Measurements from ENCODE around the gene DARS1. TPM values are rescaled to one million over a fixed set of nuclear protein-coding genes. Genes with fewer than 3 reads are reported as not detected.

The DARS1 gene
- total and polyA plus RNA-seq, 2 experiments from 2014 or later = 115 to 148 TPM

DNA sequence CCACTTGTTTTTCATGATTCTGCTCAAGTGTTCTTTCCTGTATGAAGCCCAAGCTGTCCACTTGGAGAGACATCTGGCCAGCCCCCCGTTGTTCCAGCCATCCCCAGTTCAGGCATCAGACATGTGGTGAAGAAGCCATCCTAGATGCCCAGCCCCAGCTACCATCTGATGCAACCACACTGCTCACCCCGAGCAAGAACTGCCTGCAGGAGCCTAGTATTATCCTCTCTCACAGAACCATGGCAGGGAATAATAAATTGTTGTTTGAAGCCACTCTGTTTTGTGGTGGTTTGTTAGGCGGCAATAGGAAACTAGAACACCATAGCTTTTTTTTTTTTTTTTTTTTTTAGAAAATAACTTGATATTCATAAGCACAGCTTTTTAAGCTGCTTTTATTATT lies 19.5 kb upstream of the DARS1 start:
- no peak overlapping the region for H3K27ac Mint-ChIP-seq
- H2AFZ ChIP-seq = no peak overlapping the region

DNA sequence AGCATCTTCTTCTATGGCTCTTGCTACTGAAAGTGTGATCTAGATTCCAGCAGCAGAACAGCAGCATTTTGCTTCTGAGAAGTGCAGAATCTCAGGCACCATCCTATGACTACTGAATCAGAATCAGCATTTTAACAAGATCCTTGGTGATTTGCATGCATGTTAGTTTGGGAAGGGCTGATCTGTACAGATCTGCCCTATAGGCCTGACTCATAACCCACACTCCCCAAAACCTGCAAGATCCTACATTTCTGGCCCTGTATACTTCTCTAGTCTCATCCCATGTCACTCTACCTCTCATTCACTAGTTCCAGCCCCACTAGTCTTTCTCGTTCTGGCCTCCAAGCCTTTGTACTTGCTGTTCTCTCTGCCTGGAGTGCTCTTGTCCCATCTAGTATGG lies 15.7 kb upstream of the DARS1 start:
- DNase-seq (ENCODE audit: low spot score) (no peak), ATAC-seq (no peak)
- H3K4me3 ChIP-seq = no peak overlapping the region
- no peak overlapping the region for H3K27ac Mint-ChIP-seq
- H3K27me3 Mint-ChIP-seq (ENCODE audit: insufficient read depth, low read depth, poor library complexity) = peaks cover 5% of the 10 kb centered on the region
- H3K4me1 Mint-ChIP-seq = peaks cover 14% of the 10 kb centered on the region
- H3K36me3 Mint-ChIP-seq (ENCODE audit: low read depth) = peaks cover 9% of the 10 kb centered on the region; the same call in 2 of the 3 replicates
- no peak overlapping the region for H2AFZ ChIP-seq
- no peak overlapping the region for H3K4me2 ChIP-seq
- H3K9me2 ChIP-seq (ENCODE audit: insufficient read depth) = no peaks in the 10 kb centered on the region; the same call in 1 of the 2 replicates
- no peaks in the 10 kb centered on the region for H3F3A ChIP-seq (replicated peaks; ENCODE audit: low read depth)
- TF ChIP-seq JUNB (IDR thresholded peaks at IDR 0.05; ENCODE audit: unreplicated experiment) = no peak
- TF ChIP-seq, protein P1, sequence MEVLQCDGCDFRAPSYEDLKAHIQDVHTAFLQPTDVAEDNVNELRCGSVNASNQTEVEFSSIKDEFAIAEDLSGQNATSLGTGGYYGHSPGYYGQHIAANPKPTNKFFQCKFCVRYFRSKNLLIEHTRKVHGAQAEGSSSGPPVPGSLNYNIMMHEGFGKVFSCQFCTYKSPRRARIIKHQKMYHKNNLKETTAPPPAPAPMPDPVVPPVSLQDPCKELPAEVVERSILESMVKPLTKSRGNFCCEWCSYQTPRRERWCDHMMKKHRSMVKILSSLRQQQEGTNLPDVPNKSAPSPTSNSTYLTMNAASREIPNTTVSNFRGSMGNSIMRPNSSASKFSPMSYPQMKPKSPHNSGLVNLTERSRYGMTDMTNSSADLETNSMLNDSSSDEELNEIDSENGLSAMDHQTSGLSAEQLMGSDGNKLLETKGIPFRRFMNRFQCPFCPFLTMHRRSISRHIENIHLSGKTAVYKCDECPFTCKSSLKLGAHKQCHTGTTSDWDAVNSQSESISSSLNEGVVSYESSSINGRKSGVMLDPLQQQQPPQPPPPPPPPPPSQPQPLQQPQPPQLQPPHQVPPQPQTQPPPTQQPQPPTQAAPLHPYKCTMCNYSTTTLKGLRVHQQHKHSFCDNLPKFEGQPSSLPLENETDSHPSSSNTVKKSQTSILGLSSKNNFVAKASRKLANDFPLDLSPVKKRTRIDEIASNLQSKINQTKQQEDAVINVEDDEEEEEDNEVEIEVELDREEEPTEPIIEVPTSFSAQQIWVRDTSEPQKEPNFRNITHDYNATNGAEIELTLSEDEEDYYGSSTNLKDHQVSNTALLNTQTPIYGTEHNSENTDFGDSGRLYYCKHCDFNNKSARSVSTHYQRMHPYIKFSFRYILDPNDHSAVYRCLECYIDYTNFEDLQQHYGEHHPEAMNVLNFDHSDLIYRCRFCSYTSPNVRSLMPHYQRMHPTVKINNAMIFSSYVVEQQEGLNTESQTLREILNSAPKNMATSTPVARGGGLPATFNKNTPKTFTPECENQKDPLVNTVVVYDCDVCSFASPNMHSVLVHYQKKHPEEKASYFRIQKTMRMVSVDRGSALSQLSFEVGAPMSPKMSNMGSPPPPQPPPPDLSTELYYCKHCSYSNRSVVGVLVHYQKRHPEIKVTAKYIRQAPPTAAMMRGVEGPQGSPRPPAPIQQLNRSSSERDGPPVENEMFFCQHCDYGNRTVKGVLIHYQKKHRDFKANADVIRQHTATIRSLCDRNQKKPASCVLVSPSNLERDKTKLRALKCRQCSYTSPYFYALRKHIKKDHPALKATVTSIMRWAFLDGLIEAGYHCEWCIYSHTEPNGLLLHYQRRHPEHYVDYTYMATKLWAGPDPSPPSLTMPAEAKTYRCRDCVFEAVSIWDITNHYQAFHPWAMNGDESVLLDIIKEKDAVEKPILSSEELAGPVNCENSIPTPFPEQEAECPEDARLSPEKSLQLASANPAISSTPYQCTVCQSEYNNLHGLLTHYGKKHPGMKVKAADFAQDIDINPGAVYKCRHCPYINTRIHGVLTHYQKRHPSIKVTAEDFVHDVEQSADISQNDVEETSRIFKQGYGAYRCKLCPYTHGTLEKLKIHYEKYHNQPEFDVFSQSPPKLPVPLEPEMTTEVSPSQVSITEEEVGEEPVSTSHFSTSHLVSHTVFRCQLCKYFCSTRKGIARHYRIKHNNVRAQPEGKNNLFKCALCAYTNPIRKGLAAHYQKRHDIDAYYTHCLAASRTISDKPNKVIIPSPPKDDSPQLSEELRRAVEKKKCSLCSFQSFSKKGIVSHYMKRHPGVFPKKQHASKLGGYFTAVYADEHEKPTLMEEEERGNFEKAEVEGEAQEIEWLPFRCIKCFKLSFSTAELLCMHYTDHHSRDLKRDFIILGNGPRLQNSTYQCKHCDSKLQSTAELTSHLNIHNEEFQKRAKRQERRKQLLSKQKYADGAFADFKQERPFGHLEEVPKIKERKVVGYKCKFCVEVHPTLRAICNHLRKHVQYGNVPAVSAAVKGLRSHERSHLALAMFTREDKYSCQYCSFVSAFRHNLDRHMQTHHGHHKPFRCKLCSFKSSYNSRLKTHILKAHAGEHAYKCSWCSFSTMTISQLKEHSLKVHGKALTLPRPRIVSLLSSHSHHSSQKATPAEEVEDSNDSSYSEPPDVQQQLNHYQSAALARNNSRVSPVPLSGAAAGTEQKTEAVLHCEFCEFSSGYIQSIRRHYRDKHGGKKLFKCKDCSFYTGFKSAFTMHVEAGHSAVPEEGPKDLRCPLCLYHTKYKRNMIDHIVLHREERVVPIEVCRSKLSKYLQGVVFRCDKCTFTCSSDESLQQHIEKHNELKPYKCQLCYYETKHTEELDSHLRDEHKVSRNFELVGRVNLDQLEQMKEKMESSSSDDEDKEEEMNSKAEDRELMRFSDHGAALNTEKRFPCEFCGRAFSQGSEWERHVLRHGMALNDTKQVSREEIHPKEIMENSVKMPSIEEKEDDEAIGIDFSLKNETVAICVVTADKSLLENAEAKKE (CRISPR knock-in tag; IDR thresholded peaks at IDR 0.05) = no peak
- TF ChIP-seq ZNF331 (CRISPR knock-in tag; IDR thresholded peaks at IDR 0.05; ENCODE audit: low read depth) = no peak
- no peak for TF ChIP-seq EZH2 (IDR thresholded peaks at IDR 0.05; ENCODE audit: low read depth, unreplicated experiment)
- no peak for TF ChIP-seq ZNF114 (CRISPR knock-in tag; IDR thresholded peaks at IDR 0.05)
- TF ChIP-seq, protein P2, sequence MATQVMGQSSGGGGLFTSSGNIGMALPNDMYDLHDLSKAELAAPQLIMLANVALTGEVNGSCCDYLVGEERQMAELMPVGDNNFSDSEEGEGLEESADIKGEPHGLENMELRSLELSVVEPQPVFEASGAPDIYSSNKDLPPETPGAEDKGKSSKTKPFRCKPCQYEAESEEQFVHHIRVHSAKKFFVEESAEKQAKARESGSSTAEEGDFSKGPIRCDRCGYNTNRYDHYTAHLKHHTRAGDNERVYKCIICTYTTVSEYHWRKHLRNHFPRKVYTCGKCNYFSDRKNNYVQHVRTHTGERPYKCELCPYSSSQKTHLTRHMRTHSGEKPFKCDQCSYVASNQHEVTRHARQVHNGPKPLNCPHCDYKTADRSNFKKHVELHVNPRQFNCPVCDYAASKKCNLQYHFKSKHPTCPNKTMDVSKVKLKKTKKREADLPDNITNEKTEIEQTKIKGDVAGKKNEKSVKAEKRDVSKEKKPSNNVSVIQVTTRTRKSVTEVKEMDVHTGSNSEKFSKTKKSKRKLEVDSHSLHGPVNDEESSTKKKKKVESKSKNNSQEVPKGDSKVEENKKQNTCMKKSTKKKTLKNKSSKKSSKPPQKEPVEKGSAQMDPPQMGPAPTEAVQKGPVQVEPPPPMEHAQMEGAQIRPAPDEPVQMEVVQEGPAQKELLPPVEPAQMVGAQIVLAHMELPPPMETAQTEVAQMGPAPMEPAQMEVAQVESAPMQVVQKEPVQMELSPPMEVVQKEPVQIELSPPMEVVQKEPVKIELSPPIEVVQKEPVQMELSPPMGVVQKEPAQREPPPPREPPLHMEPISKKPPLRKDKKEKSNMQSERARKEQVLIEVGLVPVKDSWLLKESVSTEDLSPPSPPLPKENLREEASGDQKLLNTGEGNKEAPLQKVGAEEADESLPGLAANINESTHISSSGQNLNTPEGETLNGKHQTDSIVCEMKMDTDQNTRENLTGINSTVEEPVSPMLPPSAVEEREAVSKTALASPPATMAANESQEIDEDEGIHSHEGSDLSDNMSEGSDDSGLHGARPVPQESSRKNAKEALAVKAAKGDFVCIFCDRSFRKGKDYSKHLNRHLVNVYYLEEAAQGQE (IDR thresholded peaks at IDR 0.05; ENCODE audit: unreplicated experiment) = no peak
- TF ChIP-seq, protein P3, sequence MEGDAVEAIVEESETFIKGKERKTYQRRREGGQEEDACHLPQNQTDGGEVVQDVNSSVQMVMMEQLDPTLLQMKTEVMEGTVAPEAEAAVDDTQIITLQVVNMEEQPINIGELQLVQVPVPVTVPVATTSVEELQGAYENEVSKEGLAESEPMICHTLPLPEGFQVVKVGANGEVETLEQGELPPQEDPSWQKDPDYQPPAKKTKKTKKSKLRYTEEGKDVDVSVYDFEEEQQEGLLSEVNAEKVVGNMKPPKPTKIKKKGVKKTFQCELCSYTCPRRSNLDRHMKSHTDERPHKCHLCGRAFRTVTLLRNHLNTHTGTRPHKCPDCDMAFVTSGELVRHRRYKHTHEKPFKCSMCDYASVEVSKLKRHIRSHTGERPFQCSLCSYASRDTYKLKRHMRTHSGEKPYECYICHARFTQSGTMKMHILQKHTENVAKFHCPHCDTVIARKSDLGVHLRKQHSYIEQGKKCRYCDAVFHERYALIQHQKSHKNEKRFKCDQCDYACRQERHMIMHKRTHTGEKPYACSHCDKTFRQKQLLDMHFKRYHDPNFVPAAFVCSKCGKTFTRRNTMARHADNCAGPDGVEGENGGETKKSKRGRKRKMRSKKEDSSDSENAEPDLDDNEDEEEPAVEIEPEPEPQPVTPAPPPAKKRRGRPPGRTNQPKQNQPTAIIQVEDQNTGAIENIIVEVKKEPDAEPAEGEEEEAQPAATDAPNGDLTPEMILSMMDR (conservative IDR thresholded peaks at IDR 0.05; ENCODE audit: low read depth in 2 of 2) = no peak
- no peak for TF ChIP-seq POLR2AphosphoS5 (IDR thresholded peaks at IDR 0.05; ENCODE audit: low read depth)
- H3K27me3 ChIP-seq (ENCODE audit: insufficient read depth) = no peaks in the 10 kb centered on the region
- no peaks in the 10 kb centered on the region for H3K36me3 ChIP-seq (ENCODE audit: insufficient read depth)
- no peak overlapping the region for H3K27ac ChIP-seq (ENCODE audit: low read depth)
- H3K4me3 Mint-ChIP-seq = no peak overlapping the region
- H3K9me3 Mint-ChIP-seq = peaks cover 9% of the 10 kb centered on the region
- no peaks in the 10 kb centered on the region for H4K20me1 ChIP-seq (replicated peaks; ENCODE audit: insufficient read depth)
- no peaks in the 10 kb centered on the region for H3K79me2 ChIP-seq (replicated peaks; ENCODE audit: insufficient read depth)
- H3K4me1 ChIP-seq (ENCODE audit: insufficient read depth) = peaks cover 9% of the 10 kb centered on the region; the same call in 1 of the 2 replicates

More for the DNA sequence above, 19.5 kb upstream of the DARS1 start:
- no peaks in the 10 kb centered on the region for H3K36me3 ChIP-seq (ENCODE audit: insufficient read depth)
- no peaks in the 10 kb centered on the region for H4K20me1 ChIP-seq (replicated peaks; ENCODE audit: insufficient read depth)
- Mint-ChIP-seq H3K36me3 (ENCODE audit: low read depth) (peaks cover 9% of the 10 kb centered on the region; the same call in 2 of the 3 replicates), H3K9me3 (peaks cover 9% of the 10 kb centered on the region), H3K4me1 (peaks cover 22% of the 10 kb centered on the region), H3K27me3 (ENCODE audit: insufficient read depth, low read depth, poor library complexity) (peaks cover 4% of the 10 kb centered on the region), H3K4me3 (no peak overlapping the region)
- no peak for DNase-seq (ENCODE audit: low spot score)
- H3K4me3 ChIP-seq = no peak overlapping the region
- H3K27ac ChIP-seq (ENCODE audit: low read depth) = no peak overlapping the region
- H3K4me2 ChIP-seq = no peak overlapping the region
- no peaks in the 10 kb centered on the region for H3K27me3 ChIP-seq (ENCODE audit: insufficient read depth)
- H3K79me2 ChIP-seq (replicated peaks; ENCODE audit: insufficient read depth) = no peaks in the 10 kb centered on the region
- no peak for TF ChIP-seq POLR2AphosphoS5 (IDR thresholded peaks at IDR 0.05; ENCODE audit: low read depth)
- no peak for TF ChIP-seq ZNF114 (CRISPR knock-in tag; IDR thresholded peaks at IDR 0.05)
- TF ChIP-seq EZH2 (IDR thresholded peaks at IDR 0.05; ENCODE audit: low read depth, unreplicated experiment) = no peak
- TF ChIP-seq EZH2phosphoT487 (IDR thresholded peaks at IDR 0.05; ENCODE audit: unreplicated experiment) = no peak
- ATAC-seq = no peak
- H3F3A ChIP-seq (replicated peaks; ENCODE audit: low read depth) = no peaks in the 10 kb centered on the region
- no peaks in the 10 kb centered on the region; the same call in 1 of the 2 replicates for H3K9me2 ChIP-seq (ENCODE audit: insufficient read depth)
- H3K4me1 ChIP-seq (ENCODE audit: insufficient read depth) = peaks cover 11% of the 10 kb centered on the region; the same call in 1 of the 2 replicates

Data from GM23338 (cell line).